Left ventricle myocardium inferior (tissue), 1 donor: ENCODE measurements around the gene ZDHHC14. TPM values are rescaled to one million over a fixed set of nuclear protein-coding genes. Genes with fewer than 3 reads are reported as not detected.

ENCODE experiments used
- DNase-seq: peaks from one replicate; pipeline ENCODE4 v3.0.0-alpha.2; 2020
- H3K27ac ChIP-seq: fragments of 200-600 bp; replicated peaks from 2 replicates; pipeline ENCODE4 v1.8.0; 2021
- H3K27me3 ChIP-seq: fragments of 200-600 bp; 2 replicates; pipeline ENCODE4 v1.8.0; 2021; ENCODE audit warnings: low read depth
- H3K36me3 ChIP-seq: fragments of 200-600 bp; 2 replicates; pipeline ENCODE4 v1.8.0; 2021
- H3K4me1 ChIP-seq: fragments of 200-600 bp; 2 replicates; pipeline ENCODE4 v1.8.0; 2021
- H3K4me3 ChIP-seq: fragments of 200-600 bp; 2 replicates; pipeline ENCODE4 v1.8.0; 2021; ENCODE audit warnings: mild to moderate bottlenecking, moderate library complexity
- H3K9me3 ChIP-seq: fragments of 200-600 bp; replicated peaks from 2 replicates; pipeline ENCODE4 v1.8.0; 2021
- intact Hi-C: fragments of 100-400 bp; cut with micrococcal nuclease; formaldehyde crosslinking; loops from one replicate; pipeline ENCODE4 v1.11.0; 2022
- total RNA-seq: library from RNA; stranded (reverse); fragmentation: NEBNext Ultra II Directional; extraction: Animal tissue kit (Norgen Biotek cat#: 25700); gene quantifications from one replicate; pipeline ENCODE4 v1.2.1, GENCODE V29; 2021
- TF ChIP-seq, protein P1 (sequence below): fragments of 200-600 bp; IDR thresholded peaks from 2 replicates; pipeline ENCODE4 v1.8.0; 2021; ENCODE audit warnings: antibody characterized with exemption, mild to moderate bottlenecking, borderline replicate concordance
- donor health status: DM: no; HTN: yes; CAD: no; lungs with severe emphysema.

ZDHHC14 gene
- total RNA-seq, 1 donor from 2014 or later = 10.0 TPM

DNA sequence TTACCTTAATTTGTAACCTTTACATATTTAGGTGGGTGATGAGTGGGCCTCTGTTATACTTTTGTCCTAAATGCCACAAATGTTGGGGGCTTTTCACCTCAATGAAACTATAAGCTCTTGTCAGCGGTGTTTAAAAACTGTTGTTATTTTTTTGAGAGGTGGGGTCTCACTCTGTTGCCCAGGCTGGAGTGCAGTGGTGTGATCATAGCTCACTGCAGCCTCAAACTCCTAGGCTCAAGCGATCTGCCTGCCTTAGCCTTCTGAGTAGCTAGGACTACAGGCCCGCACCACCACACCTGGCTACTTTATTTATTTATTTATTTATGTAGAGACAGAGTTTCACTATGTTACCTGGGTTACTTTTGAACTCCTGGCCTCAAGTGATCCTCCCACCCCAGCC, 66.7 kb downstream of the ZDHHC14 start:
- no peak for DNase-seq
- intact Hi-C loops = no loop called here
- H3K36me3 ChIP-seq = no peaks in the 10 kb centered on the region

DNA sequence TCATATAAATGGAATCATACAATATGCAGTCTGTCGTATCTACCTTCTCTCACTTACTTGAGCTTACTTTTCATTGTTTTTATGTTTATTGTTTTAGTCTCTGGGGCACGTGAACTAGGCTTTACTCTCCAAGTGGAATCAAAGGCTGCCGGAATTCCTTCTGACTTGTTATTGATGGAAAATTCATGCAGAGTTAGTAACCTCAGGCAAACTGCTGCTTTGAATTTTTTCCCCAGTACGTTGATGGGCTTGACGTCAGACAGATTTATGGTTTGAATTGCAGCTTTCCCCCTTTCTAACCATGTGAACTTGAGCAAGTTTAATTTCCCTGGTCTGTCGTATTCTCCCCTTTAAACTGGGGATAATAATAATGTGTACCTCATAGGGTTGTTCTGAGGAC, 68.6 kb downstream of the ZDHHC14 start:
- Histone ChIP-seq H3K9me3 (no peaks in the 10 kb centered on the region), H3K27me3 (no peaks in the 10 kb centered on the region), H3K4me3 (no peak overlapping the region), H3K4me1 (peaks cover 6% of the 10 kb centered on the region), H3K36me3 (no peaks in the 10 kb centered on the region), H3K27ac (no peak overlapping the region)
- DNase-seq = no peak
- TF ChIP-seq, protein P1, sequence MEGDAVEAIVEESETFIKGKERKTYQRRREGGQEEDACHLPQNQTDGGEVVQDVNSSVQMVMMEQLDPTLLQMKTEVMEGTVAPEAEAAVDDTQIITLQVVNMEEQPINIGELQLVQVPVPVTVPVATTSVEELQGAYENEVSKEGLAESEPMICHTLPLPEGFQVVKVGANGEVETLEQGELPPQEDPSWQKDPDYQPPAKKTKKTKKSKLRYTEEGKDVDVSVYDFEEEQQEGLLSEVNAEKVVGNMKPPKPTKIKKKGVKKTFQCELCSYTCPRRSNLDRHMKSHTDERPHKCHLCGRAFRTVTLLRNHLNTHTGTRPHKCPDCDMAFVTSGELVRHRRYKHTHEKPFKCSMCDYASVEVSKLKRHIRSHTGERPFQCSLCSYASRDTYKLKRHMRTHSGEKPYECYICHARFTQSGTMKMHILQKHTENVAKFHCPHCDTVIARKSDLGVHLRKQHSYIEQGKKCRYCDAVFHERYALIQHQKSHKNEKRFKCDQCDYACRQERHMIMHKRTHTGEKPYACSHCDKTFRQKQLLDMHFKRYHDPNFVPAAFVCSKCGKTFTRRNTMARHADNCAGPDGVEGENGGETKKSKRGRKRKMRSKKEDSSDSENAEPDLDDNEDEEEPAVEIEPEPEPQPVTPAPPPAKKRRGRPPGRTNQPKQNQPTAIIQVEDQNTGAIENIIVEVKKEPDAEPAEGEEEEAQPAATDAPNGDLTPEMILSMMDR = no peak
- intact Hi-C loops = no loop called here

More for the DNA sequence above, 66.7 kb downstream of the ZDHHC14 start:
- TF ChIP-seq, protein P1 = no peak
- no peaks in the 10 kb centered on the region for H3K9me3 ChIP-seq
- H3K4me3 ChIP-seq = no peak overlapping the region
- peaks cover 6% of the 10 kb centered on the region for H3K4me1 ChIP-seq
- no peak overlapping the region for H3K27ac ChIP-seq
- no peaks in the 10 kb centered on the region for H3K27me3 ChIP-seq

DNA sequence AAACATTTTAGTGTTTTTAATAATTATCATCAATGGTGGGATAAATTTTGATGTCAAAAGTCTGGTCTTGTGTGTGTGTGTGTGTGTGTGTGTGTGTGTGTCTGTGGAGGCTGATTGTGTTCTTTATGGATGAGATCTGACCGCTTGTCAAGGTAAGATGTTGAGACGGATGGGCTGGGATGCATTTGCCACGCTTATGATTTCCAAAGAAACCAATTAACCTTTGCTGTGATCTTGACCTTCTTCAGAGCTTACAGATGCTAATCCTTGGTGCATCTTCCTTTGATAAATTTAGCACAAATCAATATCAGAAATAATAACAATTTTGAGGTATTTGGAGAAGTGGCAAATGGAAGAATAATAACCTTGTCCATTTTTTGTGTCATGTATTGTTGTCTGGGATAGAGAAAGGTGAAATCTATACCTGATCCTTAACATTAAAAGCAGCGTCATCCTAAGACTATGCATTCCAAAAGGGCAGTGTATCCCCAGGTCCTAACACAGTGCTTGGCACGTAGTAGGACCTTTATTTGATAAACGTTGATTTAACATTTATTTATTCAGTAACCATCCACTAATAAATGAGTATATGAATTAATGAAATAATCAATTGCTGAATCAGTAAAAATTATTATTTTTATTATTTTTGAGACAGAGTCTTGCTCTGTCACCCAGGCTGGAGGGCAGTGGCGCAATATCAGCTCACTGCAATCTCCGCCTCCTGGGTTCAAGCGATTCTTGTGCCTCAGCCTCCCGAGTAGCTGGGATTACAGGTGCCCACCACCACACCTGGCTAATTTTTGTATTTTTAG, 70.1 kb downstream of the ZDHHC14 start:
- TF ChIP-seq, protein P1 = no peak
- H3K36me3 ChIP-seq = no peaks in the 10 kb centered on the region
- H3K9me3 ChIP-seq = no peaks in the 10 kb centered on the region
- H3K4me1 ChIP-seq = peaks cover 13% of the 10 kb centered on the region
- intact Hi-C loops = no loop called here
- no peak overlapping the region for H3K4me3 ChIP-seq
- H3K27me3 ChIP-seq = no peaks in the 10 kb centered on the region
- DNase-seq = no peak
- no peak overlapping the region for H3K27ac ChIP-seq

DNA sequence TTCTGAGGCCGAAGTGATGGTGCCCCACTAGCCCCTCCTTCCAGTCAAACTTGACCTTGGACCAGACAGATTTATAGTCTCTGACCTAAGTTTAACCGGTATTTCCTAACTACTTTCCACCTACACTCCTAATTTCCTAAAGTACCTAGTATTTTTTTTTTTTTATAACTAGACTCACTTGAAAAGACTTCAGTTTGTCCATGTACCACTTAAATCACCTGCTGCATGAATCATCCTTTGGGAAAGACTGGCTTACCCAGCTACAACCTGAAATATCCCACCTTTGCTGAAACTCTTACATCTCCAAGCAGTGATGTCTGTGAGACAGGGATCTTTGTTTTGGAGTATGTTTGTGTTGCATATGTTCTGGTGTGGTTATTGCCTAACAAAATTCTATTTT, 71.1 kb downstream of the ZDHHC14 start:
- Histone ChIP-seq H3K4me1 (peaks cover 22% of the 10 kb centered on the region), H3K9me3 (no peaks in the 10 kb centered on the region), H3K27ac (no peak overlapping the region), H3K36me3 (no peaks in the 10 kb centered on the region), H3K4me3 (no peak overlapping the region), H3K27me3 (no peaks in the 10 kb centered on the region)
- TF ChIP-seq, protein P1 = no peak
- no peak for DNase-seq
- intact Hi-C loops = no loop called here

DNA sequence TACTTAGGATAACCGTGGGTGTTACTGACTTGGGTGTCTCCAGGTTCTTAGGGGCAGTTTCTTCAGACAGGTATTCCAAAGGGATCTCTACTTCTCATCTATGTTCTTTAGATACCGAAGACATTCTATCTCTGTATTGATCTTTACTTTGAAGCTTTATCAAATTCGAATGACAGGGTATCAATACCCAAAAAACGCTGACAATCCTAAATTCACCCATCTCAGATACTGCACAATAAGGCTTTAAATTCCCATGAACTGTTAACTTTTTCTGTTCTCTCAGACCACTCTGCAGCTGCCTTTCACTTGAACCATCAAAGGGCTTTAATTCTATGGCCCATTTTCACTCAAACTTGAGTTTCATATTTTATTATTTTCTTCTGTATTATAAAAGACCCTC, 72.1 kb downstream of the ZDHHC14 start:
- Histone ChIP-seq H3K36me3 (no peaks in the 10 kb centered on the region), H3K4me1 (peaks cover 22% of the 10 kb centered on the region), H3K4me3 (no peak overlapping the region), H3K9me3 (no peaks in the 10 kb centered on the region), H3K27ac (no peak overlapping the region), H3K27me3 (no peaks in the 10 kb centered on the region)
- DNase-seq = no peak
- TF ChIP-seq, protein P1 = no peak
- intact Hi-C loops = no loop called here
